ENCODE data around the gene ETFB. TPM values are rescaled to one million over a fixed set of nuclear protein-coding genes. Genes with fewer than 3 reads are reported as not detected.

ETFB gene
- total RNA-seq, 1 experiment from 2014 or later = 140 TPM

DNA sequence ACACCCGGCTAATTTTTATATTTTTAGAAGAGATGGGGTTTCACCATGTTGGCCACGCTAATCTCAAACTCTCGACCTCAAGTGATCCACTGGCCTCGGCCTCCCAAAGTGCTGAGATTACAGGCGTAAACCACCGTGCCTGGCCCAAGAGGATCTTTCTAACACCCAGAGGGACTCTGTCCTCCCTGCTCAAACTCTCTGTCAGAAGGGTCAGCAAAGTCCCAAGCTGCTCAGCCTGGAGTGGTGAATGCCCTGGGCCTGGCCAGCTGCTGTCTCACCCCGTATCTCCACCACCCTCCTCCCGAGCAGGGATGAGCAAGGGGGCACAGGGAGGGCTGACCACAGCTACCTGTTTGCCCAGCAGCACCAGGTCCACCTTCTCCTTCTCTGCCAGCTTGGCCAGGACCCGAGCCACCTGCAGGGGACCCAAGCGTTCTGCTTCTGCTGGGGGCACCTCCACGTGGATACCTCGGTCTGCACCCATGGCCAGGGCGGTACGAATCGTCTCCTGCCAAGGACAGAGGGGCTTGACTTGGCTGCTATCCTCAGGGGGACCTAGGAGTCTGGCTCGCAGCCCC, 13.3 kb downstream of the ETFB start:
- Histone ChIP-seq H4K20me1 (ENCODE audit: insufficient read depth) (no peaks in the 10 kb centered on the region), H3K36me3 (ENCODE audit: control insufficient read depth in 1 of 2, insufficient read depth in 2 of 2, low read length in 2 of 2) (peaks cover 3 to 14% of the 10 kb centered on the region in 2 experiments; a peak in 1 of 4 replicates), H3K4me1 (ENCODE audit: control insufficient read depth in 1 of 2, insufficient read depth in 2 of 2, low read length in 2 of 2) (peaks cover 0 to 22% of the 10 kb centered on the region in 2 experiments; a peak in 3 of 4 replicates), H3K4me3 (replicated peaks in 1 of 2; ENCODE audit: low read depth in 1 of 2, low read length in 2 of 2) (no peak overlapping the region), H3K9me2 (ENCODE audit: insufficient read depth) (no peaks in the 10 kb centered on the region), H3K27ac (ENCODE audit: low read depth, low read length) (no peak overlapping the region), H3K9ac (ENCODE audit: low read length) (no peak overlapping the region), H2AFZ (ENCODE audit: low read depth, low read length, poor library complexity, severe bottlenecking) (no peak overlapping the region), H3K79me2 (ENCODE audit: insufficient read depth, low read length) (peaks cover 13% of the 10 kb centered on the region; the same call in 1 of the 2 replicates), H3K27me3 (ENCODE audit: insufficient read depth, low read length) (no peaks in the 10 kb centered on the region), H3K9me3 (ENCODE audit: control insufficient read depth in 1 of 2, insufficient read depth in 1 of 2, low read depth in 1 of 2, low read length in 2 of 2) (no peaks in the 10 kb centered on the region), H3K4me2 (ENCODE audit: low read length) (no peak overlapping the region)
- intact Hi-C loops (cut with micrococcal nuclease) = no loop called here
- ATAC-seq (no peak), DNase-seq (ENCODE audit: low read depth, low spot score) (no peak)
- ChIA-PET RAD21 (ENCODE audit: low non-redundant PET in 1 of 2, low total read pairs in 2 of 2, uncharacterized antibody in 2 of 2, unreplicated experiment in 2 of 2) (no interaction called here), CTCF (no interaction called here), POLR2A (no interaction called here)
- BruUV-seq (replicated peaks) = no TSS peak
- TF ChIP-seq, protein P1, sequence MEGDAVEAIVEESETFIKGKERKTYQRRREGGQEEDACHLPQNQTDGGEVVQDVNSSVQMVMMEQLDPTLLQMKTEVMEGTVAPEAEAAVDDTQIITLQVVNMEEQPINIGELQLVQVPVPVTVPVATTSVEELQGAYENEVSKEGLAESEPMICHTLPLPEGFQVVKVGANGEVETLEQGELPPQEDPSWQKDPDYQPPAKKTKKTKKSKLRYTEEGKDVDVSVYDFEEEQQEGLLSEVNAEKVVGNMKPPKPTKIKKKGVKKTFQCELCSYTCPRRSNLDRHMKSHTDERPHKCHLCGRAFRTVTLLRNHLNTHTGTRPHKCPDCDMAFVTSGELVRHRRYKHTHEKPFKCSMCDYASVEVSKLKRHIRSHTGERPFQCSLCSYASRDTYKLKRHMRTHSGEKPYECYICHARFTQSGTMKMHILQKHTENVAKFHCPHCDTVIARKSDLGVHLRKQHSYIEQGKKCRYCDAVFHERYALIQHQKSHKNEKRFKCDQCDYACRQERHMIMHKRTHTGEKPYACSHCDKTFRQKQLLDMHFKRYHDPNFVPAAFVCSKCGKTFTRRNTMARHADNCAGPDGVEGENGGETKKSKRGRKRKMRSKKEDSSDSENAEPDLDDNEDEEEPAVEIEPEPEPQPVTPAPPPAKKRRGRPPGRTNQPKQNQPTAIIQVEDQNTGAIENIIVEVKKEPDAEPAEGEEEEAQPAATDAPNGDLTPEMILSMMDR (IDR thresholded peaks at IDR 0.05 in 2 of 3, conservative IDR thresholded peaks at IDR 0.05 in 1 of 3; ENCODE audit: borderline replicate concordance in 1 of 3, insufficient read depth in 1 of 3, low read depth in 2 of 3, low read length in 2 of 3) = no peak
- TF ChIP-seq EGR1 (IDR thresholded peaks at IDR 0.05; ENCODE audit: low read depth) = no peak
- TF ChIP-seq, protein P2, sequence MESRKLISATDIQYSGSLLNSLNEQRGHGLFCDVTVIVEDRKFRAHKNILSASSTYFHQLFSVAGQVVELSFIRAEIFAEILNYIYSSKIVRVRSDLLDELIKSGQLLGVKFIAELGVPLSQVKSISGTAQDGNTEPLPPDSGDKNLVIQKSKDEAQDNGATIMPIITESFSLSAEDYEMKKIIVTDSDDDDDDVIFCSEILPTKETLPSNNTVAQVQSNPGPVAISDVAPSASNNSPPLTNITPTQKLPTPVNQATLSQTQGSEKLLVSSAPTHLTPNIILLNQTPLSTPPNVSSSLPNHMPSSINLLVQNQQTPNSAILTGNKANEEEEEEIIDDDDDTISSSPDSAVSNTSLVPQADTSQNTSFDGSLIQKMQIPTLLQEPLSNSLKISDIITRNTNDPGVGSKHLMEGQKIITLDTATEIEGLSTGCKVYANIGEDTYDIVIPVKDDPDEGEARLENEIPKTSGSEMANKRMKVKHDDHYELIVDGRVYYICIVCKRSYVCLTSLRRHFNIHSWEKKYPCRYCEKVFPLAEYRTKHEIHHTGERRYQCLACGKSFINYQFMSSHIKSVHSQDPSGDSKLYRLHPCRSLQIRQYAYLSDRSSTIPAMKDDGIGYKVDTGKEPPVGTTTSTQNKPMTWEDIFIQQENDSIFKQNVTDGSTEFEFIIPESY (IDR thresholded peaks at IDR 0.05; ENCODE audit: extremely low read depth, insufficient replicate concordance, low read length) = no peak
- TF ChIP-seq ZNF274 (IDR thresholded peaks at IDR 0.05; ENCODE audit: low read depth, low read length) = no peak

Measured in HCT116 (cell line).